Glutamatergic neuron (in vitro differentiated cells): ENCODE data around the gene SPINT2. TPM values are rescaled to one million over a fixed set of nuclear protein-coding genes. Genes with fewer than 3 reads are reported as not detected.

Source experiments
- DNase-seq: peaks from one replicate; pipeline ENCODE4 v3.0.0; 2022
- H3K27ac Mint-ChIP-seq: one replicate; pipeline ENCODE4 v1.8.0; 2020; ENCODE audit warnings: mild to moderate bottlenecking, mixed read lengths, inconsistent platforms; ENCODE audit not compliant: unreplicated experiment
- H3K27me3 Mint-ChIP-seq: one replicate; pipeline ENCODE4 v1.8.0; 2020; ENCODE audit warnings: mild to moderate bottlenecking, moderate library complexity, mixed read lengths, inconsistent platforms; ENCODE audit not compliant: unreplicated experiment
- H3K36me3 Mint-ChIP-seq: one replicate; pipeline ENCODE4 v1.8.0; 2020; ENCODE audit warnings: mild to moderate bottlenecking, mixed read lengths, inconsistent platforms; ENCODE audit not compliant: unreplicated experiment
- H3K4me1 Mint-ChIP-seq: one replicate; pipeline ENCODE4 v1.8.0; 2020; ENCODE audit warnings: mild to moderate bottlenecking, low read depth, mixed read lengths, inconsistent platforms; ENCODE audit not compliant: unreplicated experiment
- H3K4me3 Mint-ChIP-seq: one replicate; pipeline ENCODE4 v1.8.0; 2020; ENCODE audit warnings: mild to moderate bottlenecking, mixed read lengths, inconsistent platforms; ENCODE audit not compliant: unreplicated experiment
- H3K9me3 Mint-ChIP-seq: one replicate; pipeline ENCODE4 v1.8.0; 2020; ENCODE audit warnings: mild to moderate bottlenecking, moderate library complexity, mixed read lengths, inconsistent platforms; ENCODE audit not compliant: unreplicated experiment
- total RNA-seq: library from RNA; stranded (reverse); fragmentation: NEBNext Ultra II Directional; extraction: Animal tissue kit (Norgen Biotek cat#: 25700); gene quantifications from one replicate; pipeline ENCODE4 v1.2.1, GENCODE V29; 2021; ENCODE audit not compliant: unreplicated experiment
- TF ChIP-seq, protein P1 (sequence below): fragments of 200-600 bp; sonication (generic); IDR thresholded peaks from one replicate; pipeline ENCODE4 v1.5.0; 2021; ENCODE audit not compliant: partially characterized antibody, unreplicated experiment

Gene SPINT2
- total RNA-seq, 1 donor from 2014 or later, result 78.9 TPM

DNA sequence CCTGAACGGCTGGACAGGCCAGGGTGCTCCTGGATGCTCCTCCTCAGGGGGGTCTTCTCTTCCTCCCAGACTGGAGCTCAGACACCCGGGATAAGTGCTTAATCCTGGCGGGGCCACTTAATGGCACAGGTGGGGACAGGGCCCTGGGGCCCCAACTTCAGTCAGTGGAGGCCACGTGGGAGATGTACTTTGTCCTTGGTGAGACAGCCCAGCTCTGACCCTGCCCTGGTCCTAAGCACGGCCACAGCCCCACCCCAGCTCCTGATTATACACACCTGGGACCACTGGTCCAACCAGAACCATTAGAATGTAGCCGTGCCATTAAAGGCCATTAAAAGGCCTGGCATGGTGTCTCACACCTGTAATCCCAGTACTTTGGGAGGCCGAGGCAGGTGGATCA, 16.0 kb upstream of the SPINT2 start:
- no peak overlapping the region for H3K27ac Mint-ChIP-seq
- no peak for DNase-seq
- H3K9me3 Mint-ChIP-seq, result peaks cover 28% of the 10 kb centered on the region
- H3K4me3 Mint-ChIP-seq, result no peak overlapping the region
- peaks cover 27% of the 10 kb centered on the region for H3K4me1 Mint-ChIP-seq
- TF ChIP-seq, protein P1, sequence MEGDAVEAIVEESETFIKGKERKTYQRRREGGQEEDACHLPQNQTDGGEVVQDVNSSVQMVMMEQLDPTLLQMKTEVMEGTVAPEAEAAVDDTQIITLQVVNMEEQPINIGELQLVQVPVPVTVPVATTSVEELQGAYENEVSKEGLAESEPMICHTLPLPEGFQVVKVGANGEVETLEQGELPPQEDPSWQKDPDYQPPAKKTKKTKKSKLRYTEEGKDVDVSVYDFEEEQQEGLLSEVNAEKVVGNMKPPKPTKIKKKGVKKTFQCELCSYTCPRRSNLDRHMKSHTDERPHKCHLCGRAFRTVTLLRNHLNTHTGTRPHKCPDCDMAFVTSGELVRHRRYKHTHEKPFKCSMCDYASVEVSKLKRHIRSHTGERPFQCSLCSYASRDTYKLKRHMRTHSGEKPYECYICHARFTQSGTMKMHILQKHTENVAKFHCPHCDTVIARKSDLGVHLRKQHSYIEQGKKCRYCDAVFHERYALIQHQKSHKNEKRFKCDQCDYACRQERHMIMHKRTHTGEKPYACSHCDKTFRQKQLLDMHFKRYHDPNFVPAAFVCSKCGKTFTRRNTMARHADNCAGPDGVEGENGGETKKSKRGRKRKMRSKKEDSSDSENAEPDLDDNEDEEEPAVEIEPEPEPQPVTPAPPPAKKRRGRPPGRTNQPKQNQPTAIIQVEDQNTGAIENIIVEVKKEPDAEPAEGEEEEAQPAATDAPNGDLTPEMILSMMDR, result no peak
- peaks cover 30% of the 10 kb centered on the region for H3K27me3 Mint-ChIP-seq
- H3K36me3 Mint-ChIP-seq, result no peaks in the 10 kb centered on the region

DNA sequence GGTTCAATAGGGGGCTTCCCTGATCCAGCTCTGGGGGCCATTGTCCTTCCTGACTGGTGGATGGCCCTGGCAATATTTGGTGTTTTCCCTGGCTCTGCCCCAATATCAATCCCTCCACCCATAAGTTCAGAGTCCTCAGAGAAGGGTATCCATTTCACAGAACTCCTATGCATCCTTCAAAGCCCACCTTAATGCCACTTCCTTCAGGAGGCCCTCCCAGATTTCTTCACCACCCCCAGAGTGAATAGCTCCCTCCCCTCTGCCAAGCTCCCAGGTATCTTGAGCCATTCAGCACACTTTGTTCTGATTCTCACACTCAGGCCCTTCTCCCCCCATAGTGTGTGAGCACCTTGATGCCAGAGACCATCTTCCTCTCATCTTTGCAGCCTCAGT, 13.9 kb upstream of the SPINT2 start:
- DNase-seq, result no peak
- Mint-ChIP-seq H3K36me3 (no peaks in the 10 kb centered on the region), H3K9me3 (peaks cover 35% of the 10 kb centered on the region), H3K4me1 (peaks cover 32% of the 10 kb centered on the region), H3K27ac (peak overlapping the region; percentile 100), H3K27me3 (peaks cover 39% of the 10 kb centered on the region), H3K4me3 (peak overlapping the region; percentile 87)
- TF ChIP-seq, protein P1, result no peak

DNA sequence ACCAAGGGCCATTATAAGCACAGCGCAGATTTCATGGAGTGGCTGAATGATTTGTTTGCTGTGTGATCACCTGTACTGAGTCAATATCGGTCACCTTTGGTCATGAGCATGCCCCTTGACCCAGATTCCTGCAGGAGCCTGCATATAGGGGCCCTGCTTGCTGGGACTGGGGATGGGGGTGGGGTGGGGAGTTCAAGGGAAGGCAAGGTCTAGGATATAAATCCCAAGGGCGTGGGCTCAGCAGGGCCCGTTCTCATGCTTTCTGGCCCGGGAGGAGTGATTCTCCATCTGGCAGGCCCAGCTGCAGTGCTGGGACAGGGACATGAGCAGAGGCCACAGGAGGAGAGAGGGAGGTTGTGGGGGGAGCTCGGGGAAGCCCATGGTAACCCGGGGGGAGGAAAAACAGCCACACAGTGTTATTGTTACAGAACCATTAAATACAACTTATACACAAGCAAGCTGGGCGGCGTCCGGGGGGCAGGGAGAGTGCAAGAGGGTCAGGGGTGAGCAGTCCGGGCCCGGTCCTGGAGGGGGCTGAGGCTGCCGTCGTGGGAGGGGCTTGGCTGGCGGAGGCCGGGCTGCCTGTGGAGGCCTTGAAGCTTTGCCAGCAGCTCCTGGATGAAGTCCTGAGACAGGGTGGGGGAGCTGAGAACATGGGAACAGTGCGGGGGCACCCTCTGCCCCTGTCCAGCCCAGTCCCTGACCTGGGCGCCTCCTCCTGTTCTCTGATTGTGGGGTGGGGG, 13.4 kb upstream of the SPINT2 start:
- peak overlapping the region; percentile 87 for H3K4me3 Mint-ChIP-seq
- peaks cover 39% of the 10 kb centered on the region for H3K9me3 Mint-ChIP-seq
- peaks cover 31% of the 10 kb centered on the region for H3K4me1 Mint-ChIP-seq
- TF ChIP-seq, protein P1, result no peak
- no peaks in the 10 kb centered on the region for H3K36me3 Mint-ChIP-seq
- peaks cover 43% of the 10 kb centered on the region for H3K27me3 Mint-ChIP-seq
- DNase-seq, result peak; percentile 88
- H3K27ac Mint-ChIP-seq, result peak overlapping the region; percentile 100

DNA sequence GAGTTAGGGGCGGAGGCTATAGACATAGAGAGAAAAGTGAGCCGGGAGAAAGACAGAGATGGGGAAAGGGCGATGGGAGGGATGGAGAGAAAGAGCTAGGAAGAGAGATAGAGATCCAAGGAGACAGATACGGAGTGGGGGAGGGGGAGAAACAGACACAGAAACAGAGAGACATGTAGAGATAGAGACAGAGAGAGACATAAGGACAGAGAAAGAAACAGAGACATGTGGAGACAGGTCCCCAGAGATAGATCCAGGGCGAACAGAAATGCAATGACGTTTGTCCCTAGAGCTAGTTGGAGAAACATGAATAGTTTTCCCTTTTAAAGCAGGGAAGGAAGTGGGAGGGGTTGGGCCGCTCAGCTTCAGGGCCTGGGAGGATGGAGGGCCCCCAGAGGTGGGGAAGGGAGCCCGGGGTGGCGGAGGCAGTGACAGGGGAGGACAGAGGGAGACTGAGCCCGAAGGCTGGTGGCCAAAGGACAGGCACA, 12.8 kb upstream of the SPINT2 start:
- H3K4me3 Mint-ChIP-seq, result peak overlapping the region; percentile 87
- peaks cover 40% of the 10 kb centered on the region for H3K9me3 Mint-ChIP-seq
- peaks cover 27% of the 10 kb centered on the region for H3K4me1 Mint-ChIP-seq
- TF ChIP-seq, protein P1, result no peak
- peak; percentile 73 for DNase-seq
- peaks cover 43% of the 10 kb centered on the region for H3K27me3 Mint-ChIP-seq
- peak overlapping the region; percentile 100 for H3K27ac Mint-ChIP-seq
- H3K36me3 Mint-ChIP-seq, result no peaks in the 10 kb centered on the region

DNA sequence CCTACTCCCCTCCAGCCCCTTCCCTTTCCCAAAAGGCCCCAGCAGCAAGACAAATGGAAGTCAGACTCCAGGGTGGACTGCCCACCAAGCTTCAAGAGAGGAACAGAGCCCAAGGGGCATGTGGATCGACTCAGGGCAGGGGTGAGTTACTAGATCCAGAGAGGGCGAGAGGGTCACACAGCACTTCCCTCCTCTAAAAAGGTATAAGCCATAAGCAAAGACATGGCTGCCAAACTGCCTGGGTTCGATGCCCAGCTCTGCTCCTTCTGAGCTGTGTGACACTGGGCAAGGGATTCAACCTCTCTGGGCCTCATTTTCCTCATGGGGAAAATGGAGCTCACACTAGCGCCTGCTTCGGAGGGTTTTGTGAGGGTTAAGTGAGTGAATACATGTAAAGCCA, 12.0 kb upstream of the SPINT2 start:
- H3K4me3 Mint-ChIP-seq, result peak overlapping the region; percentile 87
- peaks cover 43% of the 10 kb centered on the region for H3K27me3 Mint-ChIP-seq
- TF ChIP-seq, protein P1, result no peak
- DNase-seq, result no peak
- H3K27ac Mint-ChIP-seq, result peak overlapping the region; percentile 100
- peaks cover 44% of the 10 kb centered on the region for H3K9me3 Mint-ChIP-seq
- H3K4me1 Mint-ChIP-seq, result peaks cover 27% of the 10 kb centered on the region
- H3K36me3 Mint-ChIP-seq, result no peaks in the 10 kb centered on the region
